Dendritic cell treated with granulocyte-macrophage colony-stimulating factor and Interleukin-4, amounts not matched to agents 40 ng/mL and 50 ng/mL, for 4 days (primary cell): ENCODE results near the gene SF3B6.
"Not testable (repeated sequence)": the region's sequence is repeated elsewhere in the genome, so short reads cannot be mapped to it uniquely, and the experiment has no call there.

Experiments used
- H3K27ac Mint-ChIP-seq: one replicate; pipeline ENCODE4 v1.8.0; 2022; ENCODE audit warnings: mild to moderate bottlenecking, mixed read lengths
- H3K27me3 Mint-ChIP-seq: one replicate; pipeline ENCODE4 v1.8.0; 2022; ENCODE audit warnings: mild to moderate bottlenecking, mixed read lengths
- H3K36me3 Mint-ChIP-seq: one replicate; pipeline ENCODE4 v1.8.0; 2022; ENCODE audit warnings: low read depth, mixed read lengths
- H3K4me1 Mint-ChIP-seq: one replicate; pipeline ENCODE4 v1.8.0; 2022; ENCODE audit warnings: low read depth, mixed read lengths
- H3K4me3 Mint-ChIP-seq: one replicate; pipeline ENCODE4 v1.8.0; 2022; ENCODE audit warnings: mild to moderate bottlenecking, moderate library complexity, mixed read lengths
- H3K9me3 Mint-ChIP-seq: one replicate; pipeline ENCODE4 v1.8.0; 2022; ENCODE audit warnings: mixed read lengths
- intact Hi-C: fragments of 100-400 bp; cut with micrococcal nuclease; formaldehyde crosslinking; loops from one replicate; pipeline ENCODE4 v1.15.0; 2022

SF3B6 gene

DNA sequence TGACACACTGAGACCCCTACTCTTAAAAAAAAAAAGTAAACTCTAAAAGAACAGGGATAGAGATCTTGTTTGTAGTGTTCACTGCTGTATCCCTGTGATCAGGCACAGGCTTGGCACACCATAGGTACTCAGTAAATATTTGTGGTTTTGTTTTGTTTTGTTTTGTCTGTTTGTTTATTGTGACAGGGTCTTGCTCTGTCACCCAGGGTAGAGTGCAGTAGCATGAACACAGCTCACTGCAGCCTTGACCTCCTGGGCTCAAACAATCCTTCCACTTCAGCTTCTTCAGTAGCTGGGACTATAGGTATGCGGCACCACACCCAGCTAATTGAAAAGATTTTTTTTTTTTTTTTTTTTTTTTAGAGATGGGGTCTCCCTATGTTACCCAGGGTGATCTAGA lies 23.2 kb downstream of the SF3B6 start:
- no peak overlapping the region for H3K4me3 Mint-ChIP-seq
- no peaks in the 10 kb centered on the region for H3K36me3 Mint-ChIP-seq
- peaks cover 14% of the 10 kb centered on the region for H3K27me3 Mint-ChIP-seq
- no peak overlapping the region for H3K27ac Mint-ChIP-seq
- intact Hi-C loops, result no loop called here
- no peaks in the 10 kb centered on the region for H3K9me3 Mint-ChIP-seq
- no peaks in the 10 kb centered on the region for H3K4me1 Mint-ChIP-seq

DNA sequence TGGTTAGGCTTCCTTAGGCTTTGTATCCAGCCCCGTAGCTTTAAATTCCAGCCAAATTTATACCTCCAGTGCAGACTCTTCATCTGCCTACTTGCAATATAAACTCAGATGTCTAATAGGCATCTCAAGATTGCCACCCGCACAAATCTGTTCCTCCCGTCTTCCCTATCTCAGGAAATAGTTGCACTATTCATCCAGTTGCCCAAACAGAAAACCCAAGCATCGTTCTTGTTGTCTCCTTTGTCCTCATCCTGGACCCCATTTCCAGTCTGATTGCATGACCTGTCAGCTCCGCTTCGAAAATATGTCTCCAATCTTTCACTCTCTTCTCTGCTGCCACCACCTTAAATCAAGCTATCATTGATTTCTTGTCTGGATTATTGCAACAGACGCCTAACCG lies 24.3 kb downstream of the SF3B6 start:
- no peak overlapping the region for H3K4me3 Mint-ChIP-seq
- H3K9me3 Mint-ChIP-seq, result no peaks in the 10 kb centered on the region
- H3K36me3 Mint-ChIP-seq, result peaks cover 7% of the 10 kb centered on the region
- intact Hi-C loops, result no loop called here
- peaks cover 8% of the 10 kb centered on the region for H3K4me1 Mint-ChIP-seq
- peaks cover 19% of the 10 kb centered on the region for H3K27me3 Mint-ChIP-seq
- no peak overlapping the region for H3K27ac Mint-ChIP-seq

DNA sequence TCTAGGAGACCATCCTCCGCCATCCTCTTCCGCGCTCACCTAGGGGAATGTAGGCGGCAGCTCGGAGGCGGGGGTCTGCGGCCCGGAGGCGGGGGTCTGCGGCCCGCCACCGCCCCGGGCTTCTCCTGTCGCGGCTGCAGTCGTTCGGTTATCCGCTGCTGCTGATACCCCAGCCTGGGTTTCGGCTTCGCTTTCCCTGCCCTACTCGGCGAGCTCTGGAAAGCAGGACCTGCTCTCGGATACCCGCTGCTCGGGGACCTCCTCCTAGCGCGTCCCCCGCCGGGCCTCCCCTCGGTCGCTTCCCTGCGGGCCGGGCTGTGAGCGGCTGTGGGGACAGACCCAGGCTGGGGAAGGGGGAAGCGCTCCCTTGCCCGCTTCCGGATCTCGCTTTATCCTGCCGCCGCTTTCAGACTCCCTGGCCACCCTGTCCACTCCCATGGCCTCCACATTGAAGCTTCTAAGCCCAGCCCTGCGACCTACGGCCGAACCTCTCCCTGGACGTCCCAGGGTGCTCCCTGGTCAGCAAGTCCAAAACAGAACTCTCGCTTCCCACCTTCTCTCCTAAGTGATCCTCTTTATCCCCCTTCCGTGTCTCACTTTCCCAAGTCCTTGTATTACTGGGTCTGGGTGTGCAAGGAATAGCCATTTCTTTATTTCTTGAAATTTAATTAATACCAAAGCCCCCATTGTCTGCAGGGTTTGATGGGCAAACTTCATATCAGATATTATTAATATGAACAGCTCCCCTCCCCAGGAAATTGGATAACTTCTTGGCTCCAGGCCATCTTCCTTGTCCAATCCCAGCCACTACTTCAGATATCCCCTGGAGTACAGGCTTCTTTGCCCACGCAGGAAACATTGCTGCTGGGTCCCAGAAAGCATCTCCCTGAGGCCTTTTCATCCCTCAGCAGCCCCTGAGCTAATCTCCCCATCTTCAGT lies 25.8 kb downstream of the SF3B6 start:
- H3K4me1 Mint-ChIP-seq, result peaks cover 14% of the 10 kb centered on the region
- H3K4me3 Mint-ChIP-seq, result no peak overlapping the region
- no peaks in the 10 kb centered on the region for H3K9me3 Mint-ChIP-seq
- H3K36me3 Mint-ChIP-seq, result peaks cover 8% of the 10 kb centered on the region
- H3K27me3 Mint-ChIP-seq, result peaks cover 19% of the 10 kb centered on the region
- intact Hi-C loops, result no loop called here
- H3K27ac Mint-ChIP-seq, result no peak overlapping the region

DNA sequence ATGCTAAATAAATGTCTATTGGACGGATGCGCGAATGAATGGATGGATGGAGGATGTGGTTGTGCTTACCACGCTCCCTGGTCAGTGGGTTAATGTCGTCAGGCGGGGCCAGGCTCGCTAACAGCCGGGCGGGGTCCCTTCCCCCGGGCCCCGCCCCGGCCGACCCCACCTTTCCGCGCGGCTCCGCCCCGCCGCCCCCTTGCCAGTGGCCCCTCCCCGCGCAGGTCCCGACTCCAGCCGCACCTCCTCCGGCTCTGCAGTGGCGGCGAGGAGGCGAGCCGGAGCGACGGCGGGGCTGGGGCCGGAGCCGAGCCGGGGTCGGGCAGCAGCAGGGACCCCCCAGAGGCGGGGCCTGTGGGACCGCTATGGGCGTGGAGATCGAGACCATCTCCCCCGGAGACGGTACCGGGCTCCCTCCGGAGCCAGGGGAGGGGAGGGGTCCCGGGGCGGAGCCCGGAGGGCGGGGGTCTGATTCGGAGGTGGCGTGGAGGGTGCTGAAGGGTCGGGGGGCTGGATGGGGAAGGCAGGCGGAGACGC lies 26.6 kb downstream of the SF3B6 start, which contains the start of gene FKBP1B:
FKBP1B (plus strand) TSS at position 257 of the 537 bp plus-strand sequence; CDS start at position 366, 109 bp downstream.
- Mint-ChIP-seq H3K36me3 (peaks cover 8% of the 10 kb centered on the region), H3K27ac (no peak within 1 kb of the TSS), H3K4me1 (peaks cover 19% of the 10 kb centered on the region), H3K4me3 (no peak within 1 kb of the TSS), H3K27me3 (peaks cover 19% of the 10 kb centered on the region), H3K9me3 (no peaks in the 10 kb centered on the region)
- intact Hi-C loops, result no loop called here

DNA sequence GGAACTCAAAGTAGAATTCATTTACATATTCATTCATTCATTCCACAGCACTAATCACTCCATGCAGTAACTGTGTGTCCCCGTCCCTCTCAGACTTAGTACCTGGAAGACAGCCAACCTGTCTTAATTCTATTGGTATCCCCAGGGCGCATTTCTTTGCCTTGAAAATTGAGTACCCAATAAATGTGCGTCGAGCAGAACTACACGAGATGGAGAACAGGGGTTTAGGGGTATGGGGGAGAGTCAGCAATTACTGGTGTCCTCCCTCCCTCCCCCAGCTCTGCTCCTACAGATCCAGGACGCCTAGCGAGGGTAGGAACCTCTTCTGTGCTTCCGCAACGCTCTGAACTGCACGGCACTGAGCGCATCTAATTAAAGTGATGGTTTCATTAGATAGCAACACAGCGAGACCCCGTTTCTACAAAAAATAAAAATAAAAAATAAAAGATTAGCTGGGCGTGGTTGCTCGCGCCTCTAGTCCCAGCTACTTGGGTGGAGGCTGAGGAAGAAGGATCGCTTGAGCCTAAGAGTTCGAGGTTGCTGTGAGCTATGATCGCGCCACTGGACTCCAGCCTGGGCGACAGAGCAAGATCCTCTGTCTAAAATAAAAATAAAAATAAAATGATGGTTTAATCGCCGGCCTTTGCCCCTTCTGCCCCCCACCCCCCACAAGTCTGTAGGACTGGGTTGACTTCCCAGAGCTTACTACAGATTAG lies 27.2 kb downstream of the SF3B6 start:
- Mint-ChIP-seq H3K27me3 (peaks cover 19% of the 10 kb centered on the region), H3K27ac (no peak overlapping the region), H3K4me1 (peaks cover 19% of the 10 kb centered on the region), H3K9me3 (no peaks in the 10 kb centered on the region), H3K36me3 (peaks cover 8% of the 10 kb centered on the region), H3K4me3 (no peak overlapping the region)
- intact Hi-C loops, result no loop called here

DNA sequence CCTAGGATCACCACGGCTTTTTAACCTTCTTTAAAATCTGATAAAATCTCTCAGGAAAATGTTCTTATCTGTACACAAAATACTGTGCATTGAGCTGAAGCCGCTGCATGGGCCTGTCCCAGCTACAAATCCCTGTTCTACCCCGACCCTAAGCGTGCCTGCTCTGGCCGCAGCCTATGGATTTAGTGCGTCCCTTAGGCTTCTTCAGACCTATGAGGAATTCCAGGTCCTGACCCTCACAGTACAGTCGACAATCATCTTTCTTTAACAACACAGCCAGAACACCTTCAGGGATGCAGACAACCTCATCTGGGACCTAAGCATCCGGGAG lies 28.5 kb downstream of the SF3B6 start:
- Mint-ChIP-seq H3K9me3 (no peaks in the 10 kb centered on the region), H3K27ac (peak overlapping the region; percentile 85), H3K27me3 (peaks cover 17% of the 10 kb centered on the region), H3K36me3 (peaks cover 8% of the 10 kb centered on the region), H3K4me1 (peaks cover 19% of the 10 kb centered on the region), H3K4me3 (peak overlapping the region; percentile 96)
- intact Hi-C loops, result loop anchor here (1.0 to 2.0 kb wide), 3 partner anchors 29 to 120 kb away; partner anchors contain the start of genes ATAD2B, SF3B6 and TP53I3

DNA sequence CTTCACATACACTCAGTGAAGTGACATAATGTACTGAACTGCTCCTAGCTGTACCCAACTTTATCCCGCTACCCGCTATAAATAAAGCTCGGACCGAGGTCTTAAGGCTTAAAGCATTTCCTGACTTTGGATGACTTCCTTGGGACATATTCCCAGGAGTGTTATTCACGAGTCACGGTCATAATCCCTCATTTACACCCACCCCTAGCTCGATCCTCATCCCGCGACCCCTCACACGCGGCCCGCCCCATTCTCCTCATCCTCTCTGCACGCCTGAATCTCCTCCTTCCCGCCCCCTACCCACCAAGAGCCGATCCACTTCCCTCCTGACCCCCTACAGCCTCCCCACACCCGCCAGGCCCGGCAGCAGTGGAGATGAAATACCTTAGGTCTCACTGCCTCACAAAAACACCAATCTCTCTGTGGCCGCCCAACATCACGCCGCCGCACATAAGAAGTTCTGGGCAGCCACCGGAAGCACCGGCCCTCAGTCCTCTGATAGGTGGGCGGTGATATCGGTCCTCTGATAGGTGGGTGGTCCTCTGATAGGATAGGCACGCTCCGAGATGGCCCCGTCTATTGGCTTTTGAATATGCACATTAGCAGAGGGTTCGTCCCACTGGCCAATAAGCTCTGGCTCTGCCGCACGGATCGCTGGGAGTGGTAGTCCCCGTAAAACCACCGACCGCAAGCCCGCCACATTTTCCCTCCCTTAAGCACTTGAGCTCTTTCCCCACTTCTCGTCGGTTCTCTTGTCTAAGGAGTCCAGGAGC lies 29.0 kb downstream of the SF3B6 start, which contains the start of gene WDCP:
WDCP (minus strand) TSS at position 462 of the 773 bp plus-strand sequence. CDS start 7,897 bp downstream, outside the sequence.
- H3K9me3 Mint-ChIP-seq, result no peaks in the 10 kb centered on the region
- H3K4me3 Mint-ChIP-seq, result peak within 1 kb of the TSS; percentile 96
- peaks cover 17% of the 10 kb centered on the region for H3K27me3 Mint-ChIP-seq
- H3K4me1 Mint-ChIP-seq, result peaks cover 19% of the 10 kb centered on the region
- peaks cover 8% of the 10 kb centered on the region for H3K36me3 Mint-ChIP-seq
- intact Hi-C loops, result loop anchor here (1.0 to 2.0 kb wide), 3 partner anchors 29 to 120 kb away; partner anchors contain the start of genes ATAD2B, SF3B6 and TP53I3
- H3K27ac Mint-ChIP-seq, result peak within 1 kb of the TSS; percentile 85

DNA sequence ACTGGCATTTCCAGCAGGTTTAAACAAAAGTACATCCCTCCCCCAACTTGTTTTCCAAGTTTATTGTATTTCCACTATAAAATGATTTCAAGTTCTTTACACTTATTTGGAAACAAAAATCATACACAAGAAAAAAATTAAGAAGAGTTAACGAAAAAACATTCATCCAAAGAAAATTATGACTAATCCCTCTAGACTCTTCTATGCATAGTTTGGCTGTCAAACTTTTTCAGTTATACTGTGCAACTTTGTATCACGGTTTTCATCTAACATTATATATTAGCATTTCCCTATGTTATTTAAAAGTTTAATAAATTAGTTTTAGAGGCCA lies 29.6 kb downstream of the SF3B6 start:
- Mint-ChIP-seq H3K27ac (peak overlapping the region; percentile 85), H3K36me3 (peaks cover 8% of the 10 kb centered on the region), H3K27me3 (peaks cover 17% of the 10 kb centered on the region), H3K4me1 (peaks cover 19% of the 10 kb centered on the region), H3K4me3 (no peak overlapping the region), H3K9me3 (no peaks in the 10 kb centered on the region)
- intact Hi-C loops, result loop anchor here (2.0 kb wide), 1 partner anchor 38 kb away; the partner anchor contains the start of gene TP53I3

DNA sequence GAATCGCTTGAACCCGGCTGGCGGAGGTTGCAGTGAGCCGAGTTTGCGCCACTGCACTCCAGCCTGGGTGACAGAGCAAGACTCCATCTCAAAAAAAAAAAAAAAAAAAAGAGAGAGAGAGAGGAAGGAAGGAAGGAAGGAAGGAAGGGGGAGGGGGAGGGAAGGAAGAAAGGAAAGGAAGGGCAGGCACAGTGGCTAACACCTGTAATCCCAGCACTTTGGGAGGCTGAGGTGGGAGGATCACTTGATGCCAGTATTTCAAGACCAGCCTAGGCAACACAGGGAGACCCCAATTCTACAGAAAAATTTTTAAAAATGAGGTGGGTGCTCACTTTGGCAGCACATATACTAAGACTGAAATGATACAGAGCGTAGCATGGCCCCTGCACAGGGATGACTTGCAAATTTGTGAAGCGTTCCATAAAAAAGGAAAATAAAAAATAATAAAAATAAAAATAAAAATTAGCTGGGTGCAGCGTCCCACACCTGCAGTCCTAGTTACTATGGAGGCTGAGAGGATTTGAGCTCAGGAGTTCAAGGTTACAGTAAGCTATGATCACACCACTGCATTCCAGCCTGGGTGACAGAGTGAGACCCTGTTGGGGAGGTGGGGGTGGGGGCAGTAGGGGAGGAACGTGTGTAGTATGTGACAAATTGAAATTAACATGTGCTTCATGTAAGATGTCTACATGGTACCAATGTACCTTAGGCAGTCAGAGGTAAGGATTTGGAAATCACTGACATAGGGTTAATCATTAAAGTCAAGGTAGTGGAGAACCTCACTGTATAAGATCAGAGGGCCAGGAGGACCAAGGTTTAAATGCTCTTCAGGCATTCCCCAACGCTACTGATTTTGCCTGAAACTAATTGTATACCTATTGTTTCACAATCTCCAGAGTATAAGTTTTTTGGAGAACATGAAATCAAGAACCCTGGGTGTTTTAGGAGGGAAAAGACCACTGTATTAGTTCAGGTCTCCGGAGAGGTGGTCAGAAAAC lies 30.3 kb downstream of the SF3B6 start:
- no peak overlapping the region for H3K4me3 Mint-ChIP-seq
- H3K27me3 Mint-ChIP-seq, result peaks cover 17% of the 10 kb centered on the region
- intact Hi-C loops, result loop anchor here (2.0 kb wide), 1 partner anchor 39 kb away; the partner anchor contains the start of gene TP53I3

DNA sequence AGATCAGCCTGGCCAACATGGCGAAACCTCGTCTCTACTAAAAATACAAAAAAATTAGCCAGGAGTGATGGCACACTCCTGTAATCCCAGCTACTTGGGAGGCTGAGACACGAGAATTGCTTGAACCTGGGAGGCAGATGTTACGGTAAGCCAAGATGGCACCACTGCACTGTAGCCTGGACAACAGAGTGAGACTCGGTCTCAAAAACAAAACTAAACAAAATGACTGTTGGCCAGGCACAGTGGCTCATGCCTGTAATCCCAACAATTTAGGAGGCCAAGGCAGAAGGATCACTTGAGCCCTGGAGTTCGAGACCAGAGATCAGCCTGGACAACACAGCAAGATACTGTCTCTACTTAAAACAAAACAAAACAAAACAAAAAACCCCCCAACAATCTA lies 33.0 kb downstream of the SF3B6 start:
- Mint-ChIP-seq H3K4me1 (peaks cover 19% of the 10 kb centered on the region), H3K36me3 (peaks cover 24% of the 10 kb centered on the region)
- H3K9me3 Mint-ChIP-seq, intact Hi-C loops, H3K27me3 Mint-ChIP-seq, H3K4me3 Mint-ChIP-seq, H3K27ac Mint-ChIP-seq: not testable (repeated sequence)

More for the DNA sequence above, 30.3 kb downstream of the SF3B6 start:
- no peaks in the 10 kb centered on the region for H3K9me3 Mint-ChIP-seq
- H3K36me3 Mint-ChIP-seq, result peaks cover 8% of the 10 kb centered on the region
- no peak overlapping the region for H3K27ac Mint-ChIP-seq
- peaks cover 19% of the 10 kb centered on the region for H3K4me1 Mint-ChIP-seq

DNA sequence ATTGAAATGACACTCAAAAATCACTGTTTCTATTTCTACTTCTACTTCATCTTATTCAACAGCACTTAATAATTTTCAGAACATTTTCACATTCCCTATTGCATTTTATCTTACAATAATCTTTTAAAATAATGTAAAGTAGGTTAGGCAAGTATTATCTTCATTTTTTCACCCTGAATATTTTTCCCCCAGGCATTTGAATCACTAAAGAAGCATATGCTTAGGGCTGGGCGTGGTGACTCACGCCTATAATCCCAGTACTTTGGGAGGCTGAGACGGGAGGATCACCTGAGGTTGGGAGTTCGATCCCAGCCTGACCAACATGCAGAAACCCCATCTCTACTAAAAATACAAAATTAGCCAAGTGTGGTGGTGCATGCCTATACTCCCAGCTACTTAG lies 35.6 kb downstream of the SF3B6 start:
- Mint-ChIP-seq H3K9me3 (no peaks in the 10 kb centered on the region), H3K4me1 (peaks cover 5% of the 10 kb centered on the region), H3K27ac (no peak overlapping the region), H3K4me3 (no peak overlapping the region), H3K27me3 (no peaks in the 10 kb centered on the region), H3K36me3 (peaks cover 18% of the 10 kb centered on the region)
- intact Hi-C loops, result no loop called here

DNA sequence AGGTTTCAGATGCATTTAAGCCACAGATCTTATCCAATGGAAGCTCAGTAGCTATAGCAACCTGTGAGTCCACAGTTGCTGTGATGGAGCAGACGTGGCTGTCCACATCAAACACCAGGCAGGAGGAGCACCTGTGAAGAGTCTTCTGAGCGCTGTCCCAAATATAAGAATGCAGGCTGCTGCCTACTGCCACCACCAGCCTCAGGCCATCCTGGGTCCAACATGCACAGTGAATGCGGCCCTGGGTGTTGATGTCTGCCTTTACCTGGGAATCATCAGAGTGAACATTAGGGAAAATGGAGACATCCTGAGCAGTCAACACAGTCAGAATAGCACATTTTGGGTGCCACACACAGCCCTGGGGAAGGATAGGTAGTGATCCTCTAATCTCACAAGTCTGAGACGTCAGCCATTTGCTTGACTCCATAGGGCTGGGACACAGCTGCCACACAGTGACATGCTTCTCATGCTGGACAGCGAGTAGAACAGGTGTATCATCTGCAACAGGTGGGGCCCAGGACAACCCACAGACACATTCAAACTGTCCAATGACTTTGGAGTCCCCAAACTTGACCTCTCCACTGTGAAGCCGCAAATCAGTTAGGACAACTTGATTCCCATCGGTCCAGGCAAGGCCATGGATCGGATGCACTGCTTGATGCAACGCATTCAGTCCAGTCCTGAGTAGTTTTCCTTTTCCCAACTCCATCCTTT lies 37.2 kb downstream of the SF3B6 start:
- H3K27me3 Mint-ChIP-seq, result no peaks in the 10 kb centered on the region
- no peak overlapping the region for H3K27ac Mint-ChIP-seq
- no peak overlapping the region for H3K4me3 Mint-ChIP-seq
- intact Hi-C loops, result no loop called here
- peaks cover 18% of the 10 kb centered on the region for H3K36me3 Mint-ChIP-seq
- H3K4me1 Mint-ChIP-seq, result no peaks in the 10 kb centered on the region
- no peaks in the 10 kb centered on the region for H3K9me3 Mint-ChIP-seq
